Measurements from ENCODE around the gene DNAAF2. TPM values are rescaled to one million over a fixed set of nuclear protein-coding genes. Genes with fewer than 3 reads are reported as not detected.

Gene DNAAF2
- total RNA-seq, 1 donor from 2014 or later, result 6.8 TPM

DNA sequence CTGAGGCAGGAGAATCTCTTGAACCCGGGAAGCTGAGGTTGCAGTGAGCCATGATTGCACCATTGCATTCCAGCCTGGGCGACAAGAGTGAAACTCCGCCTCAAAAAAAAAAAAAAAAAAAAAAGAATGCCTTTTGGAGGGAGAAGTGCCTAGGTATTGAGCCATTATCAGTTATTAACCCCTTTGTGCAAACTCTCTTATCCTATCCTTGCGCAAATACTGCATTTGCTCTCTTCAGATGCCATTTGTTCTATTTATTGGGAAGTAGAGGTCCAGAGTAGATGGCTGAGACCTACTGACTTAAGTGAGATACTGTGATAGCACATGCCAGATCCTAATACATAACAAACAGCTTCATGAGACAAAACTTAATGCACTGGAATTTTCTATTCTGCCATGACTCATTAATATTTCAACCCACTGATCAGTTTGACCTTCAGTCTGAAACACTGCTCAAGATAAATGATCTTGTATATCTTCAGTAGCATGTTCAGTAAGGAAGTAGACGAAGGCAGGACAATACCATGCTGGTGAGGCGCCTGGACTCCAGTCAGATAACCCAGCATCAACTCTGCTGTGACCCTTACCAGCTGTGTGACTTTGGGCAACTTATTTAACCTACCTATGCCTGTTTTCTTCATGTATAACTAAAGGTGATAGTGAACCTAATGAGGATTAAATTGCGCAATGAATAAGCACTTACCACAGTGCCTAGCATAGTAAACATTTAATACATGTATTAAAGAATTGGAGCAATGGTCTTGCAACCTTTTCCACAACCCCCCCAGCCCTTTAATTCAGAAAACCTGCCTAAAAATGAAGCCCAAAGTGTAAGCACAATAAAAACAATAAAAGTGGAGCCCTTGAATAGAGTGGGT lies 5.7 kb upstream of the DNAAF2 start:
- Histone ChIP-seq H3K27ac (no peak overlapping the region), H3K36me3 (peaks cover 23% of the 10 kb centered on the region), H3K4me1 (peaks cover 37% of the 10 kb centered on the region), H3K27me3 (ENCODE audit: low read depth) (no peaks in the 10 kb centered on the region), H3K4me3 (no peak overlapping the region), H3K9me3 (no peaks in the 10 kb centered on the region)
- peak in 1 of 2 donors; percentile 18 for ATAC-seq
- no peak for DNase-seq
- TF ChIP-seq, protein P1, sequence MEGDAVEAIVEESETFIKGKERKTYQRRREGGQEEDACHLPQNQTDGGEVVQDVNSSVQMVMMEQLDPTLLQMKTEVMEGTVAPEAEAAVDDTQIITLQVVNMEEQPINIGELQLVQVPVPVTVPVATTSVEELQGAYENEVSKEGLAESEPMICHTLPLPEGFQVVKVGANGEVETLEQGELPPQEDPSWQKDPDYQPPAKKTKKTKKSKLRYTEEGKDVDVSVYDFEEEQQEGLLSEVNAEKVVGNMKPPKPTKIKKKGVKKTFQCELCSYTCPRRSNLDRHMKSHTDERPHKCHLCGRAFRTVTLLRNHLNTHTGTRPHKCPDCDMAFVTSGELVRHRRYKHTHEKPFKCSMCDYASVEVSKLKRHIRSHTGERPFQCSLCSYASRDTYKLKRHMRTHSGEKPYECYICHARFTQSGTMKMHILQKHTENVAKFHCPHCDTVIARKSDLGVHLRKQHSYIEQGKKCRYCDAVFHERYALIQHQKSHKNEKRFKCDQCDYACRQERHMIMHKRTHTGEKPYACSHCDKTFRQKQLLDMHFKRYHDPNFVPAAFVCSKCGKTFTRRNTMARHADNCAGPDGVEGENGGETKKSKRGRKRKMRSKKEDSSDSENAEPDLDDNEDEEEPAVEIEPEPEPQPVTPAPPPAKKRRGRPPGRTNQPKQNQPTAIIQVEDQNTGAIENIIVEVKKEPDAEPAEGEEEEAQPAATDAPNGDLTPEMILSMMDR (IDR thresholded peaks at IDR 0.05), result no peak
- intact Hi-C loops (cut with DNase I), result no loop called here

- ATAC-seq (no peak), DNase-seq (no peak)
- intact Hi-C loops (cut with DNase I), result no loop called here
- Histone ChIP-seq H3K27ac (no peak overlapping the region), H3K4me1 (peaks cover 43% of the 10 kb centered on the region), H3K27me3 (ENCODE audit: low read depth) (no peaks in the 10 kb centered on the region), H3K36me3 (peaks cover 23% of the 10 kb centered on the region), H3K9me3 (no peaks in the 10 kb centered on the region), H3K4me3 (no peak overlapping the region)
- TF ChIP-seq, protein P1 (IDR thresholded peaks at IDR 0.05), result no peak
Measured at GRCh38 chr14:49637534-49638078, 2.6 kb upstream of the DNAAF2 start.

GRCh38 chr14:49636866-49637265 lies 1.8 kb upstream of the DNAAF2 start:
- H3K9me3 ChIP-seq, result no peaks in the 10 kb centered on the region
- no peak for ATAC-seq
- no peaks in the 10 kb centered on the region for H3K27me3 ChIP-seq (ENCODE audit: low read depth)
- H3K4me1 ChIP-seq, result peaks cover 41% of the 10 kb centered on the region
- no peak overlapping the region for H3K27ac ChIP-seq
- TF ChIP-seq, protein P1 (IDR thresholded peaks at IDR 0.05), result no peak
- DNase-seq, result no peak
- intact Hi-C loops (cut with DNase I), result no loop called here
- H3K36me3 ChIP-seq, result peaks cover 23% of the 10 kb centered on the region
- no peak overlapping the region for H3K4me3 ChIP-seq

- no peaks in the 10 kb centered on the region for H3K9me3 ChIP-seq
- peaks cover 39% of the 10 kb centered on the region for H3K4me1 ChIP-seq
- TF ChIP-seq, protein P1 (IDR thresholded peaks at IDR 0.05), result peak; percentile 85
- H3K27me3 ChIP-seq (ENCODE audit: low read depth), result no peaks in the 10 kb centered on the region
- DNase-seq, result peak; percentile 96
- peaks cover 18% of the 10 kb centered on the region for H3K36me3 ChIP-seq
- H3K27ac ChIP-seq, result peak overlapping the region; percentile 98
- intact Hi-C loops (cut with DNase I), result loop anchor here (5.0 kb wide), 1 partner anchor 133 kb away; the partner anchor contains the start of gene KLHDC2
- peak overlapping the region; percentile 90 for H3K4me3 ChIP-seq
- peak; percentile 96 to 98 for ATAC-seq
Measured at GRCh38 chr14:49633640-49634546, 1.2 kb downstream of the DNAAF2 start.
